GM12878 (cell line): Measurements from ENCODE around the gene RALGPS1. TPM values are rescaled to one million over a fixed set of nuclear protein-coding genes. Genes with fewer than 3 reads are reported as not detected.

ENCODE experiments used
- ATAC-seq: fragments of 200-7000 bp; cut with Tn5 transposase; 3 replicates; pipeline ENCODE4 v1.9.1; 2020; ENCODE audit warnings: mild to moderate bottlenecking, moderate library complexity
- BruUV-seq: library from RNA; stranded (reverse); fragments of 400-500 nt; replicated peaks from 2 replicates; lab custom pipeline; 2021; lab: Mats Ljungman, UMichigan
- CTCF ChIA-PET: fragments of 300-600 bp; sonication (Branson Sonifier 250); formaldehyde crosslinking; extraction: SDS; loops from one replicate; lab custom pipeline; 2021; ENCODE audit warnings: inconsistent platforms; lab: Yijun Ruan, JAX
- POLR2A ChIA-PET: fragments of 350-600 bp; formaldehyde crosslinking; extraction: SDS; loops from one replicate; lab custom pipeline; 2021; ENCODE audit warnings: inconsistent platforms; lab: Charles Lee
- RAD21 ChIA-PET: fragments of 300-600 bp; sonication (Branson Sonifier 250); formaldehyde crosslinking; loops from one replicate; lab custom pipeline; 2023; ENCODE audit warnings: antibody characterized with exemption; ENCODE audit not compliant: unreplicated experiment; lab: Charles Lee
- SMC1A ChIA-PET: fragments of 300-600 bp; sonication (Branson Sonifier 250); formaldehyde crosslinking; loops from one replicate; lab custom pipeline; 2023; ENCODE audit not compliant: unreplicated experiment, uncharacterized antibody; lab: Charles Lee
- DNase-seq: peaks from one replicate; pipeline ENCODE4 v3.0.0-alpha.2; 2011; ENCODE audit warnings: low read depth, low spot score
- FAIRE-seq: peaks from 3 replicates; lab custom pipeline; 2011; peaks lifted over from hg19 to GRCh38; lab: Jason Lieb, UNC
- H2AFZ ChIP-seq: 2 replicates; pipeline ENCODE4 v1.6.0; 2011; ENCODE audit warnings: low read depth, low read length, control low read depth; ENCODE audit not compliant: control insufficient read depth
- H3K27ac ChIP-seq: 2 replicates; pipeline ENCODE4 v1.5.1; 2011; ENCODE audit warnings: control low read depth; ENCODE audit not compliant: control insufficient read depth, insufficient read depth
- H3K27me3 ChIP-seq, 2 experiments: replicated peaks in 1 of 2; 2 replicates each; pipeline versions ENCODE4 v1.6.0 to v1.6.1; 2011; ENCODE audit warnings: low read length in 1 of 2; ENCODE audit not compliant: control insufficient read depth in 2 of 2, insufficient read depth in 2 of 2
- H3K36me3 ChIP-seq, 2 experiments: 2 replicates each; pipeline ENCODE4 v1.5.1; 2011; ENCODE audit warnings: low read length in 1 of 2; ENCODE audit not compliant: control insufficient read depth in 2 of 2, insufficient read depth in 2 of 2
- H3K4me1 ChIP-seq: 2 replicates; pipeline ENCODE4 v1.6.1; 2011; ENCODE audit warnings: mild to moderate bottlenecking, low read length, moderate library complexity, mixed read lengths; ENCODE audit not compliant: control insufficient read depth, insufficient read depth
- H3K4me2 ChIP-seq: 2 replicates; pipeline ENCODE4 v1.6.0; 2011; ENCODE audit warnings: control low read depth; ENCODE audit not compliant: control insufficient read depth, insufficient read depth
- H3K4me3 ChIP-seq: fragments of 200-600 bp; sonication (generic); 2 replicates; pipeline ENCODE4 v1.5.1; 2016
- H3K79me2 ChIP-seq: 2 replicates; pipeline ENCODE4 v1.6.0; 2011; ENCODE audit warnings: low read length; ENCODE audit not compliant: control insufficient read depth, insufficient read depth
- H3K9ac ChIP-seq: 2 replicates; pipeline ENCODE4 v1.8.0; 2011; ENCODE audit warnings: low read length, control low read depth, mixed read lengths; ENCODE audit not compliant: control insufficient read depth, insufficient read depth
- H3K9me3 ChIP-seq: replicated peaks from 3 replicates; pipeline ENCODE4 v1.5.1; 2011; ENCODE audit warnings: mild to moderate bottlenecking, low read length; ENCODE audit not compliant: control insufficient read depth, insufficient read depth
- H4K20me1 ChIP-seq: 2 replicates; pipeline ENCODE4 v1.6.0; 2011; ENCODE audit not compliant: control insufficient read depth, insufficient read depth
- CBX5 ChIP-seq: sonication (generic); IDR thresholded peaks from 2 replicates; pipeline ENCODE4 v1.6.1; 2016; ENCODE audit warnings: low read depth, moderate library complexity, mild to moderate bottlenecking, inconsistent platforms
- WGBS: methylation state at CpG from one replicate; pipeline ENCODE4 v1.1.6; 2016; ENCODE audit warnings: low lambda C conversion rate; ENCODE audit not compliant: insufficient replicate concordance, insufficient coverage; ENCODE audit errors: missing lambda C conversion rate; 5-methylcytosine and 5-hydroxymethylcytosine counted together
- in situ Hi-C: fragments of 300-500 bp; cut with MboI; formaldehyde crosslinking; loops from 9 replicates; pipeline ENCODE4 v1.14.3; 2018; ENCODE audit warnings: mixed read lengths
- intact Hi-C: fragments of 100-400 bp; cut with micrococcal nuclease; formaldehyde crosslinking; loops from one replicate; pipeline ENCODE4 v1.14.2; 2022; ENCODE audit not compliant: unreplicated experiment
- polyA plus RNA-seq, 11 experiments: library from polyadenylated mRNA; depleted of rRNA in 4 of 11; unstranded in 6 of 11; stranded (reverse) in 5 of 11; fragments of >200 nt; fragmentation: Nextera tagmentation in 4 of 11; fragmentation: Illumina TruSeq in 1 of 11; extraction: Ambion mirVana in 4 of 11; extraction: Trizol in 1 of 11; gene quantifications; 1 replicate in 1 of 11; 2 replicates in 10 of 11; pipeline versions ENCODE4 v1.2.1 to v1.2.3, GENCODE V29; 2011 to 2016; ENCODE audit warnings: inconsistent platforms in 2 of 11, missing spikeins in 2 of 11, low read depth in 1 of 11
- total RNA-seq, 4 experiments: library from RNA; depleted of rRNA in 3 of 4; stranded (reverse); fragments of >200 nt in 3 of 4; fragmentation: Illumina TruSeq in 1 of 4; extraction: Trizol in 1 of 4; gene quantifications; 2 replicates each; pipeline versions ENCODE4 v1.2.1 to v1.2.3, GENCODE V29; 2013 to 2021
- TF ChIP-seq, protein P1 (sequence below): fragments of 450-650 bp; IDR thresholded peaks from 2 replicates; pipeline ENCODE4 v1.6.1; 2016; ENCODE audit warnings: mild to moderate bottlenecking
- TF ChIP-seq, protein P2 (sequence below): fragments of 450-650 bp; IDR thresholded peaks from 2 replicates; pipeline ENCODE4 v1.6.1; 2016; ENCODE audit warnings: mild to moderate bottlenecking

RALGPS1 gene
- total and polyA plus RNA-seq, 10 of the 15 experiments (the other 5 are each of a cell fraction or from before 2014, with no cell fraction given), result 0.13 to 5.6 (median 2.7) TPM

DNA sequence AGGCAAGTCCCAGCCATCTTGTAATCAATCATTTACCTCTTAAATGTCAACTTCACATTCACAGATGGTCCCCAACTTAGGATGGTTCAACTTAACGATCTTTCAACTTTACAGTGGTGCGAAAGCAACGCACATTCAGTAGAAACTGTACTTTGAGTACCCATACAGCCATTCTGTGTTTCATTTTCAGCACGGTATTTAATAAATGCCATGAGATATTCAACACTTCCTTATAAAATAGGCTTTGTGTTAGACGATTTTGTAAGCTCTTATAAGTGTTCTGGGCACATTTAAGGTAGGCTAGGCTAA, 254.9 kb downstream of the RALGPS1 start:
- Histone ChIP-seq H3K36me3 (no peaks in the 10 kb centered on the region; a peak in 1 of 4 replicates), H3K9me3 (no peaks in the 10 kb centered on the region), H3K79me2 (no peaks in the 10 kb centered on the region), H3K27ac (no peak overlapping the region), H4K20me1 (no peaks in the 10 kb centered on the region), H2AFZ (no peak overlapping the region), H3K4me1 (peaks cover 20% of the 10 kb centered on the region), H3K9ac (no peak overlapping the region), H3K4me2 (no peak overlapping the region), H3K27me3 (no peaks in the 10 kb centered on the region), H3K4me3 (no peak overlapping the region)
- in situ Hi-C loops (no loop called here), intact Hi-C loops (loop anchor here (5.0 kb wide), 2 partner anchors 52 to 182 kb away; no protein-coding TSS in a partner anchor)
- no peak for DNase-seq
- 57% methylated on average over 5 of the region's 5 CpGs for WGBS
- FAIRE-seq, result no peak
- ChIA-PET SMC1A (interaction anchor here (1.1 to 28.4 kb wide), 14 partner anchors 9 to 228 kb away, joined by 3 to 812 read pairs (median 20); no protein-coding TSS in a partner anchor), CTCF (interaction anchor here (0.8 to 6.9 kb wide), 20 partner anchors 10 to 228 kb away, joined by 3 to 174 read pairs (median 6); no protein-coding TSS in a partner anchor), RAD21 (interaction anchor here (1.0 to 16.8 kb wide), 20 partner anchors 8 to 231 kb away, joined by 3 to 515 read pairs (median 7); no protein-coding TSS in a partner anchor), POLR2A (interaction anchor here (1.2 to 12.4 kb wide), 4 partner anchors 9 to 199 kb away, joined by 3 to 270 read pairs (median 28); no protein-coding TSS in a partner anchor)
- no TSS peak for BruUV-seq
- TF ChIP-seq, protein P1, sequence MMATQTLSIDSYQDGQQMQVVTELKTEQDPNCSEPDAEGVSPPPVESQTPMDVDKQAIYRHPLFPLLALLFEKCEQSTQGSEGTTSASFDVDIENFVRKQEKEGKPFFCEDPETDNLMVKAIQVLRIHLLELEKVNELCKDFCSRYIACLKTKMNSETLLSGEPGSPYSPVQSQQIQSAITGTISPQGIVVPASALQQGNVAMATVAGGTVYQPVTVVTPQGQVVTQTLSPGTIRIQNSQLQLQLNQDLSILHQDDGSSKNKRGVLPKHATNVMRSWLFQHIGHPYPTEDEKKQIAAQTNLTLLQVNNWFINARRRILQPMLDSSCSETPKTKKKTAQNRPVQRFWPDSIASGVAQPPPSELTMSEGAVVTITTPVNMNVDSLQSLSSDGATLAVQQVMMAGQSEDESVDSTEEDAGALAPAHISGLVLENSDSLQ, result peak; percentile 38; the same call in 1 of the 2 replicates
- TF ChIP-seq, protein P2, sequence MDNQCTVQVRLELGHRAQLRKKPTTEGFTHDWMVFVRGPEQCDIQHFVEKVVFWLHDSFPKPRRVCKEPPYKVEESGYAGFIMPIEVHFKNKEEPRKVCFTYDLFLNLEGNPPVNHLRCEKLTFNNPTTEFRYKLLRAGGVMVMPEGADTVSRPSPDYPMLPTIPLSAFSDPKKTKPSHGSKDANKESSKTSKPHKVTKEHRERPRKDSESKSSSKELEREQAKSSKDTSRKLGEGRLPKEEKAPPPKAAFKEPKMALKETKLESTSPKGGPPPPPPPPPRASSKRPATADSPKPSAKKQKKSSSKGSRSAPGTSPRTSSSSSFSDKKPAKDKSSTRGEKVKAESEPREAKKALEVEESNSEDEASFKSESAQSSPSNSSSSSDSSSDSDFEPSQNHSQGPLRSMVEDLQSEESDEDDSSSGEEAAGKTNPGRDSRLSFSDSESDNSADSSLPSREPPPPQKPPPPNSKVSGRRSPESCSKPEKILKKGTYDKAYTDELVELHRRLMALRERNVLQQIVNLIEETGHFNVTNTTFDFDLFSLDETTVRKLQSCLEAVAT, result peak; percentile 56; the same call in 1 of the 2 replicates
- no peak for TF ChIP-seq CBX5
- ATAC-seq, result no peak
